Esophagus muscularis mucosa (tissue), 4 donors: ENCODE data around the gene DPEP2. TPM values are rescaled to one million over a fixed set of nuclear protein-coding genes. Genes with fewer than 3 reads are reported as not detected.
"Not testable (repeated sequence)": the region's sequence is repeated elsewhere in the genome, so short reads cannot be mapped to it uniquely, and the experiment has no call there.

Experiments
- DNase-seq: peaks from one replicate; pipeline ENCODE4 v3.0.0-alpha.2; 2017; ENCODE audit errors: extremely low spot score
- H3K27ac ChIP-seq, 4 donors: fragments of 200-600 bp; sonication (generic); replicated peaks in 1 of 4; 1 replicate in 3 of 4; 2 replicates in 1 of 4; pipeline ENCODE4 v1.5.1; 2016 to 2019; ENCODE audit warnings: mild to moderate bottlenecking in 1 of 4
- H3K27me3 ChIP-seq, 4 donors: fragments of 200-600 bp; sonication (generic); one replicate each; pipeline versions ENCODE4 v1.5.1 to v1.6.0; 2016 to 2019
- H3K36me3 ChIP-seq, 4 donors: fragments of 200-600 bp; sonication (generic); one replicate each; pipeline ENCODE4 v1.5.1; 2016 to 2019
- H3K4me1 ChIP-seq, 4 donors: fragments of 200-600 bp; sonication (generic); one replicate each; pipeline ENCODE4 v1.5.1; 2016 to 2019
- H3K4me3 ChIP-seq, 4 donors: fragments of 200-600 bp; sonication (generic); 1 replicate in 2 of 4; 2 replicates in 2 of 4; pipeline ENCODE4 v1.5.1; 2016 to 2019; ENCODE audit warnings: mild to moderate bottlenecking in 4 of 4, moderate library complexity in 1 of 4
- H3K9me3 ChIP-seq, 4 donors: fragments of 200-600 bp; sonication (generic); 1 replicate in 3 of 4; 2 replicates in 1 of 4; pipeline ENCODE4 v1.5.1; 2016 to 2019
- EP300 ChIP-seq: sonication (generic); formaldehyde crosslinking; IDR thresholded peaks from one replicate; pipeline ENCODE4 v1.6.1; 2017; ENCODE audit warnings: antibody characterized with exemption
- POLR2A ChIP-seq: fragments of 450-650 bp; IDR thresholded peaks from one replicate; pipeline ENCODE4 v1.6.1; 2017; ENCODE audit warnings: antibody characterized with exemption, moderate library complexity, mild to moderate bottlenecking, low read depth
- POLR2AphosphoS5 ChIP-seq, 2 donors: sonication (generic); formaldehyde crosslinking; IDR thresholded peaks; one replicate each; pipeline ENCODE4 v1.6.1; 2017; ENCODE audit warnings: antibody characterized with exemption in 2 of 2
- WGBS: methylation state at CpG from one replicate; pipeline ENCODE4 v1.1.5; 2018; 5-methylcytosine and 5-hydroxymethylcytosine counted together
- intact Hi-C: fragments of 100-400 bp; cut with DNase I; formaldehyde crosslinking; loops from one replicate; pipeline ENCODE4 v1.15.1; 2023
- total RNA-seq, 4 donors: library from RNA; depleted of rRNA; stranded (reverse); fragments of >200 nt; gene quantifications; one replicate each; pipeline versions ENCODE4 v1.1.0 to v1.2.1, GENCODE V29; 2016
- TF ChIP-seq, protein P1 (sequence below), 3 experiments: fragments of 200-600 bp in 2 of 3; fragments of 450-650 bp in 1 of 3; sonication (generic) in 2 of 3; IDR thresholded peaks; one replicate each; pipeline ENCODE4 v1.5.1; 2017 to 2019; ENCODE audit warnings: antibody characterized with exemption in 3 of 3, mild to moderate bottlenecking in 2 of 3, moderate library complexity in 1 of 3

DPEP2 gene
- total RNA-seq, 4 donors from 2014 or later = 1.4 to 5.5 (median 3.7) TPM

GRCh38 chr16:68009157-68009735 is 10.0 kb upstream of the DPEP2 start:
- intact Hi-C loops = no loop called here
- H3K9me3 ChIP-seq = no peaks in the 10 kb centered on the region
- no peak for TF ChIP-seq POLR2A
- TF ChIP-seq, protein P1, sequence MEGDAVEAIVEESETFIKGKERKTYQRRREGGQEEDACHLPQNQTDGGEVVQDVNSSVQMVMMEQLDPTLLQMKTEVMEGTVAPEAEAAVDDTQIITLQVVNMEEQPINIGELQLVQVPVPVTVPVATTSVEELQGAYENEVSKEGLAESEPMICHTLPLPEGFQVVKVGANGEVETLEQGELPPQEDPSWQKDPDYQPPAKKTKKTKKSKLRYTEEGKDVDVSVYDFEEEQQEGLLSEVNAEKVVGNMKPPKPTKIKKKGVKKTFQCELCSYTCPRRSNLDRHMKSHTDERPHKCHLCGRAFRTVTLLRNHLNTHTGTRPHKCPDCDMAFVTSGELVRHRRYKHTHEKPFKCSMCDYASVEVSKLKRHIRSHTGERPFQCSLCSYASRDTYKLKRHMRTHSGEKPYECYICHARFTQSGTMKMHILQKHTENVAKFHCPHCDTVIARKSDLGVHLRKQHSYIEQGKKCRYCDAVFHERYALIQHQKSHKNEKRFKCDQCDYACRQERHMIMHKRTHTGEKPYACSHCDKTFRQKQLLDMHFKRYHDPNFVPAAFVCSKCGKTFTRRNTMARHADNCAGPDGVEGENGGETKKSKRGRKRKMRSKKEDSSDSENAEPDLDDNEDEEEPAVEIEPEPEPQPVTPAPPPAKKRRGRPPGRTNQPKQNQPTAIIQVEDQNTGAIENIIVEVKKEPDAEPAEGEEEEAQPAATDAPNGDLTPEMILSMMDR (IDR thresholded peaks at IDR 0.05) = no peak
- TF ChIP-seq POLR2AphosphoS5 (IDR thresholded peaks at IDR 0.05) = no peak
- no peak for TF ChIP-seq EP300
- no peak overlapping the region for H3K4me3 ChIP-seq
- no peaks in the 10 kb centered on the region for H3K4me1 ChIP-seq
- DNase-seq = no peak
- WGBS = 55% methylated on average over 9 of the region's 9 CpGs
- H3K27ac ChIP-seq = no peak overlapping the region
- H3K27me3 ChIP-seq = peaks cover 0 to 8% (median 0%) of the 10 kb centered on the region in 4 donors
- no peaks in the 10 kb centered on the region for H3K36me3 ChIP-seq

- no peaks in the 10 kb centered on the region for H3K9me3 ChIP-seq
- peak overlapping the region; percentile 19 to 44 (median 21) for H3K27ac ChIP-seq
- H3K4me3 ChIP-seq = no peak overlapping the region
- TF ChIP-seq POLR2AphosphoS5 (IDR thresholded peaks at IDR 0.05) = peak in 1 of 2 donors; percentile 28
- TF ChIP-seq, protein P1 (IDR thresholded peaks at IDR 0.05) = no peak
- peaks cover 0 to 2% (median 0%) of the 10 kb centered on the region in 4 donors for H3K4me1 ChIP-seq
- WGBS = 52% methylated on average over 6 of the region's 6 CpGs
- no peak for DNase-seq
- intact Hi-C loops = no loop called here
- no peaks in the 10 kb centered on the region for H3K36me3 ChIP-seq
- peaks cover 0 to 3% (median 0%) of the 10 kb centered on the region in 4 donors for H3K27me3 ChIP-seq
These were observed 6.6 kb upstream of the DPEP2 start for GRCh38 chr16:68005786-68006286.

- Histone ChIP-seq H3K36me3 (no peaks in the 10 kb centered on the region), H3K27ac (peak overlapping the region; percentile 19 to 44 (median 21)), H3K4me3 (no peak overlapping the region), H3K9me3 (no peaks in the 10 kb centered on the region), H3K27me3 (peaks cover 0 to under 1% (median 0%) of the 10 kb centered on the region in 4 donors), H3K4me1 (peaks cover 0 to 8% (median 0%) of the 10 kb centered on the region in 4 donors)
- TF ChIP-seq POLR2AphosphoS5 (IDR thresholded peaks at IDR 0.05) (no peak), EP300 (no peak), POLR2A (no peak)
- DNase-seq = no peak
- intact Hi-C loops = no loop called here
- WGBS = 81% methylated on average over 8 of the region's 9 CpGs
These were observed 5.9 kb upstream of the DPEP2 start for GRCh38 chr16:68005211-68005610.

DNA sequence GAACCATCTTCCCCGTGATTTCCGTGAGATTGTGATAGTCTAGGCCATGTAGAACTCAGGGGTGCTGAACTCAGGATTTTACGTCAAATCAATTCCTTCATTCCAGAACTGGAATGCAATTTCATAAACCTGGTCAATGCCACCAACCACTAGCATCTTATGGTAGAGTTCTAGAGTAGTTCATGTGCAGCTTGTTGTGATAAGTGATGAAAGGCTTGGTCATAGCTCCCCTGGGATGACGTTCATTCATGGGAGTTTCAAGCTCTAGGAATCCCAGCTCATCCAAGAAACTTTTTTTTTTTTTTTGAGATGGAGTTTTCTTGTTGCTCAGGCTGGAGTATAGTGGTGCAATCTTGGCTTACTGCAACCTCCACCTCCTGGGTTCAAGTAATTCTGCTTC is 3.7 kb upstream of the DPEP2 start:
- H3K9me3 ChIP-seq = no peaks in the 10 kb centered on the region
- H3K27ac ChIP-seq = no peak overlapping the region
- no peak overlapping the region for H3K4me3 ChIP-seq
- H3K4me1 ChIP-seq = peaks cover 0 to 16% (median 4%) of the 10 kb centered on the region in 4 donors
- 86% methylated on average over 4 of the region's 4 CpGs for WGBS
- H3K36me3 ChIP-seq = no peaks in the 10 kb centered on the region
- TF ChIP-seq EP300 = no peak
- TF ChIP-seq POLR2A = no peak
- TF ChIP-seq, protein P1 (IDR thresholded peaks at IDR 0.05) = no peak
- TF ChIP-seq POLR2AphosphoS5 (IDR thresholded peaks at IDR 0.05) = no peak
- DNase-seq = no peak
- H3K27me3 ChIP-seq = no peaks in the 10 kb centered on the region
- intact Hi-C loops = no loop called here

DNA sequence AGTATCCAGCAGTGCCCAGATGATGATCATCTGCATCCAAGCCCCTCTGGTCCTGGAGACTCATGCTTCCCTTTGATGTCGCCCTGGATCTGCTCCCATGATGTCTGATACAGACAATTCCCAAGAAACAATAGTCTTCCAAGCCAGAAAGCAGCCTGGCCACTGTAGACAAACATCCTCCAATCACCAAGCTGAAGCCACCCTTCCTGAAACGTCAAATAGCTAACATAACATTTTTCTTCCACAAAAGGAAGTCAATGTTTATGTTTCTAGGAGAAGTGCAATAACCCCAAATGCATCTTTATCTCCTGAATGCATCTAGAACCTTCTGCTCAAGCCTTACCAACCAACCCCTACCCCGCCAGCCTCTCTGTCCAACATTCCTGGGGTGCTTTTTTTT is 1.2 kb upstream of the DPEP2 start:
- H3K4me1 ChIP-seq = peaks cover 0 to 16% (median 4%) of the 10 kb centered on the region in 4 donors
- no peaks in the 10 kb centered on the region for H3K27me3 ChIP-seq
- WGBS = 45% methylated on average over 2 of the region's 3 CpGs
- H3K4me3 ChIP-seq = no peak overlapping the region
- H3K9me3 ChIP-seq = no peaks in the 10 kb centered on the region
- no peak for TF ChIP-seq POLR2AphosphoS5 (IDR thresholded peaks at IDR 0.05)
- peak overlapping the region in 2 of 4 donors; percentile 34 to 47 for H3K27ac ChIP-seq
- no peak for DNase-seq
- H3K36me3 ChIP-seq = no peaks in the 10 kb centered on the region
- intact Hi-C loops = no loop called here

DNA sequence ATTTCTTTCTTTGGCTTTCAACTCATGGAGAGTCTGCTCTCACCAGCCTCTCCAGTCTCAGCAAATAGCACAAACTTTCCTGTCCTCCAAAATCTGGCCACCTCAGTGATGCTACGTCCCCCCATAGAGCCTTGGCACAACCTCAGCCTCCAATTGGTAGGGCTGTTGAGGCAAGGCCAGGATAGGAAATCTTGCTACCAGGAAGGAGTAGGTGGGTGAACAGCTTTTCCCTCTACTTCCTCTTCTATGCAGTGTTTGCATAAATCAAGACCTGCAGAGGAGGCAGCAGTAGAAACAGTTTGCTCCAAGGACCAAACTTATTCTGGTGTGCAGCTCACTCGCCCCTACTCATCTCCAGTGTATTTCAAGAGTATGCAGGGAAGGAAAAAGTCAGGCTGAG is 701 bp upstream of the DPEP2 start:
- Histone ChIP-seq H3K36me3 (no peaks in the 10 kb centered on the region), H3K4me1 (peaks cover 0 to 16% (median 4%) of the 10 kb centered on the region in 4 donors), H3K4me3 (no peak overlapping the region), H3K27ac (peak overlapping the region in 2 of 4 donors; percentile 34 to 47), H3K27me3 (no peaks in the 10 kb centered on the region), H3K9me3 (no peaks in the 10 kb centered on the region)
- TF ChIP-seq, protein P1 (IDR thresholded peaks at IDR 0.05) = no peak
- TF ChIP-seq POLR2AphosphoS5 (IDR thresholded peaks at IDR 0.05) (no peak), POLR2A (no peak), EP300 (no peak)
- 56% methylated on average over 1 of the region's 2 CpGs for WGBS
- no peak for DNase-seq
- intact Hi-C loops = no loop called here

DNA sequence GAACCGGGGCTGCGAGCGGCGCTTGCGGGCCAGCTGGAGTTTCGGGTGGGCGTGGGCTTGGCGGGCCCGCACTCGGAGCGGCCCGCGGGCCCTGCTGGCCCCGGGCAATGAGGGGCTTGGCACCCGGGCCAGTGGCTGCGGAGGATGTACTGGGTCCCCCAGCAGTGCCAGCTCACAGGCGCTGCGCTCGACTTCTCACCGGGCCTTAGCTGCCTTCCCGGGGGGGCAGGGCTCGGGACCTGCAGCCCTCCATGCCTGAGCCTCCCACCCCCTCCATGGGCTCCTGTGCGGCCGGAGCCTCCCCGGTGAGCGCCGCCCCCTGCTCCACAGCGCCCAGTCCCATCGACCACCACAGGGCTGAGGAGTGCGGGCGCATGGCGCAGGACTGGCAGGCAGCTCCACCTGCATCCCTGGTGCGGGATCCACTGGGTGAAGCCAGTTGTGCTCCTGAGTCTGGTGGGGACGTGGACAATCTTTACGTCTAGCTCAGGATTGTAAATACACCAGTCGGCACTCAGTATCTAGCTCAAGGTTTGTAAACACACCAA is 979 bp downstream of the DPEP2 start:
- DNase-seq, H3K36me3 ChIP-seq, H3K4me3 ChIP-seq, H3K9me3 ChIP-seq, H3K27me3 ChIP-seq, H3K27ac ChIP-seq, intact Hi-C loops: not testable (repeated sequence)
- H3K4me1 ChIP-seq = peaks cover 6 to 24% (median 9%) of the 10 kb centered on the region in 4 donors
- WGBS = 92% methylated on average over 17 of the region's 36 CpGs
